HepG2 (cell line): ENCODE data around the gene PROX2. TPM values are rescaled to one million over a fixed set of nuclear protein-coding genes. Genes with fewer than 3 reads are reported as not detected.

Experiments used
- AKAP8 ChIP-seq: sonication (generic); formaldehyde crosslinking; IDR thresholded peaks from 2 replicates; pipeline ENCODE4 v1.5.1; 2020; ENCODE audit warnings: mild to moderate bottlenecking, missing genetic modification reagents
- ELF1 ChIP-seq: sonication (generic); formaldehyde crosslinking; IDR thresholded peaks from 2 replicates; pipeline ENCODE4 v1.4.0; 2020; ENCODE audit warnings: missing genetic modification reagents
- GABPA ChIP-seq, 2 experiments: IDR thresholded peaks; 2 replicates each; pipeline ENCODE4 v1.6.1; 2011 to 2016; ENCODE audit warnings: low read depth in 2 of 2, low read length in 1 of 2, missing biosample characterization in 1 of 2, missing genetic modification characterization in 1 of 2
- HCFC1 ChIP-seq: fragments of 150-350 bp; IDR thresholded peaks from 2 replicates; pipeline ENCODE4 v1.6.1; 2014; ENCODE audit warnings: low read depth, low read length
- KLF15 ChIP-seq: sonication (generic); formaldehyde crosslinking; IDR thresholded peaks from 2 replicates; pipeline ENCODE4 v1.8.1; 2023; ENCODE audit warnings: borderline replicate concordance, mild to moderate bottlenecking, inconsistent platforms, missing genetic modification reagents, mixed read lengths
- MAZ ChIP-seq, 2 experiments: sonication (generic) in 1 of 2; formaldehyde crosslinking in 1 of 2; IDR thresholded peaks; 2 replicates each; pipeline versions ENCODE4 v1.5.0 to v1.6.1; 2012 to 2020; ENCODE audit warnings: low read depth in 2 of 2, mild to moderate bottlenecking in 2 of 2, borderline replicate concordance in 1 of 2, improper control_type of control experiment in 1 of 2, low read length in 1 of 2, missing genetic modification reagents in 1 of 2, moderate library complexity in 1 of 2
- PHF8 ChIP-seq: sonication (generic); formaldehyde crosslinking; IDR thresholded peaks from 2 replicates; pipeline ENCODE4 v1.5.0; 2020; ENCODE audit warnings: missing genetic modification reagents
- SIX4 ChIP-seq: sonication (generic); formaldehyde crosslinking; IDR thresholded peaks from 2 replicates; pipeline ENCODE4 v1.4.0; 2020; ENCODE audit warnings: missing genetic modification reagents
- ZNF333 ChIP-seq: sonication (generic); formaldehyde crosslinking; IDR thresholded peaks from 2 replicates; pipeline ENCODE4 v1.4.0; 2020; ENCODE audit warnings: mild to moderate bottlenecking, missing genetic modification reagents, borderline replicate concordance
- ZNF841 ChIP-seq: sonication (generic); formaldehyde crosslinking; IDR thresholded peaks from 2 replicates; pipeline ENCODE4 v1.8.1; 2023; ENCODE audit warnings: missing genetic modification reagents, borderline replicate concordance
- polyA plus RNA-seq, 8 experiments: library from polyadenylated mRNA; depleted of rRNA in 3 of 8; stranded (reverse) in 7 of 8; unstranded in 1 of 8; fragments of >200 nt; fragmentation: Illumina TruSeq in 4 of 8; extraction: Trizol in 4 of 8; gene quantifications; 2 replicates each; pipeline versions ENCODE4 v1.2.1 to v1.2.3, GENCODE V29; 2011 to 2016; ENCODE audit warnings: low read depth in 4 of 8, missing spikeins in 1 of 8, mixed read lengths in 1 of 8; ENCODE audit not compliant: insufficient read depth in 1 of 8
- total RNA-seq, 5 experiments: library from RNA; depleted of rRNA; stranded (reverse); fragments of >200 nt; fragmentation: Illumina TruSeq; extraction: Trizol; gene quantifications; 2 replicates each; pipeline ENCODE4 v1.2.3, GENCODE V29; 2016; ENCODE audit warnings: low read depth in 1 of 5
- TF ChIP-seq, protein P1 (sequence below): sonication (generic); formaldehyde crosslinking; IDR thresholded peaks from 2 replicates; pipeline ENCODE4 v1.4.0; 2020; ENCODE audit warnings: mild to moderate bottlenecking, missing genetic modification reagents
- TF ChIP-seq, protein P2 (sequence below): sonication (generic); formaldehyde crosslinking; IDR thresholded peaks from 2 replicates; pipeline ENCODE4 v1.4.0; 2020; ENCODE audit warnings: mild to moderate bottlenecking, missing genetic modification reagents
- TF ChIP-seq, protein P3 (sequence below): sonication (generic); formaldehyde crosslinking; IDR thresholded peaks from 2 replicates; pipeline ENCODE4 v1.8.1; 2022; ENCODE audit warnings: mild to moderate bottlenecking, missing genetic modification reagents
- TF ChIP-seq, protein P4 (sequence below), 2 experiments: sonication (generic) in 1 of 2; formaldehyde crosslinking in 1 of 2; IDR thresholded peaks; 2 replicates each; pipeline versions ENCODE4 v1.4.0 to v1.6.1; 2018 to 2020; ENCODE audit warnings: missing genetic modification reagents in 2 of 2, borderline replicate concordance in 1 of 2, low read depth in 1 of 2, mild to moderate bottlenecking in 1 of 2, missing biosample characterization in 1 of 2

PROX2 gene
- total and polyA plus RNA-seq, 2 of the 13 experiments (the other 11 are each of a cell fraction or from before 2014, with no cell fraction given), result not detected

DNA sequence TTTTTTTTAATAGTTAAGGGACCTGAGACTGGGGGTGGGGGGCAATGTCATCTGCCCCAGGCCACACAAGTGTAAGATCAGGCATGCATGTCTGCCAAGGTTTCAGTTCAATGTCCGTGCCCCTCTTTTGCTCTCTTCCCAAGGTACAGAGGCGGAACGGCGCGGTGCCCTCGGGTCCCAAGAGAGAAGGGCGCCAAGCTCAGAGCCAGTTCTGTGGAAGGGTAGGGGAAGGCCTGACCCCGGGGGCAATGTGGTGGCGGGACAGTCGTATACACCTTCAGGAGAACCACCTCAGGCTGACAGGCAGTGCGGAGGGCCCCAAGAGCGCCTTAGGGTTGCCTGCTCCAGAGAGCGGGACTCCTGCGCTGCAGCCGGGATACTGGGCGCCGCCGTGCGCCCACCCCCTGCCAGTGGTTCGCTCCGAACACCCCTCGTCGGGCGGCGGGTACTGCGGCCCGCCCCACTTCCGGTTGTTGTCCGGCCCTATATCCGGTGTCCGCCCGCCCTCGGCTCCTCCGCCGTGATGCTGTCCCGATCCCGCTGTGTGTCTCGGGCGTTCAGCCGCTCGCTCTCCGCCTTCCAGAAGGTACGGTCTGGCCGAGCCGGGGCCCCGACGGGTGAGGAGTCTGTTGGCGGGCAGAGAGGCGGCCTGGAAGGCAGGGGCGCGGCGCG, 5.6 kb upstream of the PROX2 start, which contains the start of gene DLST (continued):
- TF ChIP-seq GABPA (IDR thresholded peaks at IDR 0.05; ENCODE audit: low read depth, low read length) (peak; percentile 97), GABPA (CRISPR knock-in tag; IDR thresholded peaks at IDR 0.05; ENCODE audit: low read depth) (peak; percentile 97), SIX4 (CRISPR knock-in tag) (peak; percentile 64; the same call in 1 of the 2 replicates), ZNF841 (CRISPR knock-in tag) (peak; percentile 55; the same call in 1 of the 2 replicates), HCFC1 (peak; percentile 65), ELF1 (CRISPR knock-in tag) (peak; percentile 72), MAZ (IDR thresholded peaks at IDR 0.05; ENCODE audit: borderline replicate concordance, low read depth, low read length) (no peak), MAZ (CRISPR knock-in tag; IDR thresholded peaks at IDR 0.05; ENCODE audit: low read depth) (peak; percentile 62; the same call in 1 of the 2 replicates), PHF8 (CRISPR knock-in tag) (peak; percentile 99), AKAP8 (CRISPR knock-in tag) (no peak; the same call in 1 of the 2 replicates), ZNF333 (0 out of 2 replicates have a peak, but pooled peaks have one; percentile 59), KLF15 (CRISPR knock-in tag) (no peak)
- TF ChIP-seq, protein P1, sequence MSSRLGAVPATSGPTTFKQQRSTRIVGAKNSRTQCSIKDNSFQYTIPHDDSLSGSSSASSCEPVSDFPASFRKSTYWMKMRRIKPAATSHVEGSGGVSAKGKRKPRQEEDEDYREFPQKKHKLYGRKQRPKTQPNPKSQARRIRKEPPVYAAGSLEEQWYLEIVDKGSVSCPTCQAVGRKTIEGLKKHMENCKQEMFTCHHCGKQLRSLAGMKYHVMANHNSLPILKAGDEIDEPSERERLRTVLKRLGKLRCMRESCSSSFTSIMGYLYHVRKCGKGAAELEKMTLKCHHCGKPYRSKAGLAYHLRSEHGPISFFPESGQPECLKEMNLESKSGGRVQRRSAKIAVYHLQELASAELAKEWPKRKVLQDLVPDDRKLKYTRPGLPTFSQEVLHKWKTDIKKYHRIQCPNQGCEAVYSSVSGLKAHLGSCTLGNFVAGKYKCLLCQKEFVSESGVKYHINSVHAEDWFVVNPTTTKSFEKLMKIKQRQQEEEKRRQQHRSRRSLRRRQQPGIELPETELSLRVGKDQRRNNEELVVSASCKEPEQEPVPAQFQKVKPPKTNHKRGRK (CRISPR knock-in tag), result 0 out of 2 replicates have a peak, but pooled peaks have one; percentile 14
- TF ChIP-seq, protein P2, sequence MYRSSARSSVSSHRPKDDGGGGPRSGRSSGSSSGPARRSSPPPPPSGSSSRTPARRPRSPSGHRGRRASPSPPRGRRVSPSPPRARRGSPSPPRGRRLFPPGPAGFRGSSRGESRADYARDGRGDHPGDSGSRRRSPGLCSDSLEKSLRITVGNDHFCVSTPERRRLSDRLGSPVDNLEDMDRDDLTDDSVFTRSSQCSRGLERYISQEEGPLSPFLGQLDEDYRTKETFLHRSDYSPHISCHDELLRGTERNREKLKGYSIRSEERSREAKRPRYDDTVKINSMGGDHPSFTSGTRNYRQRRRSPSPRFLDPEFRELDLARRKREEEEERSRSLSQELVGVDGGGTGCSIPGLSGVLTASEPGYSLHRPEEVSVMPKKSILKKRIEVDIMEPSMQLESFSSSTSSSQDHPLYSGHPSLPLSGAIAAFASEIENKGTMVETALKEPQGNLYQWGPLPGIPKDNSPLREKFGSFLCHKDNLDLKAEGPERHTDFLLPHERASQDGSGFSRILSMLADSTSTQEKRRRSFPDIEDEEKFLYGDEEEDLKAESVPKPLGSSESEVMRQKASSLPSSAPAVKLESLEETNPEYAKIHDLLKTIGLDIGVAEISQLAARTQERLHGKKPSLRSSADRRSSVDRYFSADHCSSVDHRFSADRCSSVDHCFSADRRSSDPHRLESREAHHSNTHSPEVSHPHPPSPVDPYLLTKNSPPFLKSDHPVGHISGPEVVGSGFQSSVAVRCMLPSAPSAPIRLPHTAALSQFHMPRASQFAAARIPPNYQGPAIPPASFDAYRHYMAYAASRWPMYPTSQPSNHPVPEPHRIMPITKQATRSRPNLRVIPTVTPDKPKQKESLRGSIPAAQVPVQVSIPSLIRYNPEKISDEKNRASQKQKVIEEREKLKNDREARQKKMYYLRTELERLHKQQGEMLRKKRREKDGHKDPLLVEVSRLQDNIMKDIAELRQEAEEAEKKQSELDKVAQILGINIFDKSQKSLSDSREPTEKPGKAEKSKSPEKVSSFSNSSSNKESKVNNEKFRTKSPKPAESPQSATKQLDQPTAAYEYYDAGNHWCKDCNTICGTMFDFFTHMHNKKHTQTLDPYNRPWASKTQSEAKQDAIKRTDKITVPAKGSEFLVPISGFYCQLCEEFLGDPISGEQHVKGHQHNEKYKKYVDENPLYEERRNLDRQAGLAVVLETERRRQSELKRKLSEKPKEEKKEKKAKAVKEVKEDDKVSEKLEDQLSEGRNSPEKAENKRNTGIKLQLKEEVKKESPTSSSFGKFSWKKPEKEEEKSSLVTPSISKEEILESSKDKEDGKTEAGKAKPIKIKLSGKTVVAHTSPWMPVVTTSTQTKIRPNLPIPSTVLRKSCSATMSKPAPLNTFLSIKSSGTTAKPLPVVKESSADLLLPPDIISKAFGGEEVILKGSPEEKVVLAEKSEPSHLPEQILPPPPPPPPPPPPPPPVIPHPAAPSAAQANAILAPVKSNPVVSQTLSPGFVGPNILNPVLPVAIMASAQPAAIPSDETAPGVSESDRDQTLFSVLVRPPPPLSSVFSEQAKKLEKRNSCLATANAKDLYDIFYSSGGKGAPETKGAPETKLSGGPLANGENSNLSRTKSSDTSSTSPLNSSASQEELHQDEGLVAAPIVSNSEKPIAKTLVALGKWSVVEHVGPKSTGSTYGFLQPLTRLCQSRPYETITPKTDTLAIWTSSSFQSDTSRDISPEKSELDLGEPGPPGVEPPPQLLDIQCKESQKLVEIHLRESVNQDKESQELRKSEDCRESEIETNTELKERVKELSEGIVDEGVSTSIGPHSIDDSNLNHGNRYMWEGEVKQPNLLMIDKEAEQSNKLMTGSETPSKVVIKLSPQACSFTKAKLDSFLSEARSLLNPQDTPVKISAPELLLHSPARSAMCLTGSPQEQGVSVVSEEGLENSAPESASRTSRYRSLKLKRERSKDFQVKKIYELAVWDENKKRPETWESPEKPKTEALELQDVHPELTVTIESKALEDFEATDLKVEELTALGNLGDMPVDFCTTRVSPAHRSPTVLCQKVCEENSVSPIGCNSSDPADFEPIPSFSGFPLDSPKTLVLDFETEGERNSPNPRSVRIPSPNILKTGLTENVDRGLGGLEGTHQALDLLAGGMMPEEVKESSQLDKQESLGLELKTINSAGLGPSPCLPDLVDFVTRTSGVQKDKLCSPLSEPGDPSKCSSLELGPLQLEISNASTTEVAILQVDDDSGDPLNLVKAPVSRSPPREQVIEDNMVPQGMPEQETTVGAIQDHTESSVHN (CRISPR knock-in tag), result no peak
- TF ChIP-seq, protein P3, sequence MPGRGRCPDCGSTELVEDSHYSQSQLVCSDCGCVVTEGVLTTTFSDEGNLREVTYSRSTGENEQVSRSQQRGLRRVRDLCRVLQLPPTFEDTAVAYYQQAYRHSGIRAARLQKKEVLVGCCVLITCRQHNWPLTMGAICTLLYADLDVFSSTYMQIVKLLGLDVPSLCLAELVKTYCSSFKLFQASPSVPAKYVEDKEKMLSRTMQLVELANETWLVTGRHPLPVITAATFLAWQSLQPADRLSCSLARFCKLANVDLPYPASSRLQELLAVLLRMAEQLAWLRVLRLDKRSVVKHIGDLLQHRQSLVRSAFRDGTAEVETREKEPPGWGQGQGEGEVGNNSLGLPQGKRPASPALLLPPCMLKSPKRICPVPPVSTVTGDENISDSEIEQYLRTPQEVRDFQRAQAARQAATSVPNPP (CRISPR knock-in tag), result peak; percentile 61; the same call in 1 of the 2 replicates
- TF ChIP-seq, protein P4, sequence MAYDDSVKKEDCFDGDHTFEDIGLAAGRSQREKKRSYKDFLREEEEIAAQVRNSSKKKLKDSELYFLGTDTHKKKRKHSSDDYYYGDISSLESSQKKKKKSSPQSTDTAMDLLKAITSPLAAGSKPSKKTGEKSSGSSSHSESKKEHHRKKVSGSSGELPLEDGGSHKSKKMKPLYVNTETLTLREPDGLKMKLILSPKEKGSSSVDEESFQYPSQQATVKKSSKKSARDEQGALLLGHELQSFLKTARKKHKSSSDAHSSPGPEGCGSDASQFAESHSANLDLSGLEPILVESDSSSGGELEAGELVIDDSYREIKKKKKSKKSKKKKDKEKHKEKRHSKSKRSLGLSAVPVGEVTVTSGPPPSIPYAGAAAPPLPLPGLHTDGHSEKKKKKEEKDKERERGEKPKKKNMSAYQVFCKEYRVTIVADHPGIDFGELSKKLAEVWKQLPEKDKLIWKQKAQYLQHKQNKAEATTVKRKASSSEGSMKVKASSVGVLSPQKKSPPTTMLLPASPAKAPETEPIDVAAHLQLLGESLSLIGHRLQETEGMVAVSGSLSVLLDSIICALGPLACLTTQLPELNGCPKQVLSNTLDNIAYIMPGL (CRISPR knock-in tag; IDR thresholded peaks at IDR 0.05; ENCODE audit: borderline replicate concordance in 1 of 2, low read depth in 1 of 2), result peak; percentile 71 to 87
